Ishikawa (cell line): Measurements from ENCODE around the gene ARHGAP42.

Experiments
- CEBPB ChIP-seq: IDR thresholded peaks from 2 replicates; pipeline ENCODE4 v1.6.1; 2012
- RAD21 ChIP-seq: IDR thresholded peaks from 2 replicates; pipeline ENCODE4 v1.6.1; 2012; ENCODE audit warnings: low read depth
- REST ChIP-seq: IDR thresholded peaks from 2 replicates; pipeline ENCODE4 v1.6.1; 2012; ENCODE audit warnings: low read depth, mild to moderate bottlenecking

- TF ChIP-seq RAD21 = no peak
- TF ChIP-seq CEBPB = no peak
- no peak for TF ChIP-seq REST
Measured at GRCh38 chr11:100801225-100801999, 114.3 kb downstream of the ARHGAP42 start.
